SK-N-SH (cell line): Measurements from ENCODE around the gene EN2. TPM values are rescaled to one million over a fixed set of nuclear protein-coding genes. Genes with fewer than 3 reads are reported as not detected.

Experiments used
- CTCF ChIA-PET: fragments of 300-600, 350-600 bp; formaldehyde crosslinking; extraction: SDS; loops from one replicate; lab custom pipeline; 2021; lab: Yijun Ruan, JAX
- POLR2A ChIA-PET: fragments of 350-600 bp; sonication (Branson Sonifier 250); formaldehyde crosslinking; extraction: SDS; loops from one replicate; lab custom pipeline; 2020; ENCODE audit warnings: antibody characterized with exemption, inconsistent platforms; lab: Yijun Ruan, JAX
- DNase-seq: peaks from one replicate; pipeline ENCODE4 v3.0.0; 2012
- H2AFZ ChIP-seq: fragments of 200-600 bp; sonication (generic); 2 replicates; pipeline ENCODE4 v1.8.1; 2016; ENCODE audit warnings: antibody characterized with exemption, mild to moderate bottlenecking, low read depth
- H3F3A ChIP-seq: fragments of 200-600 bp; sonication (generic); replicated peaks from 2 replicates; pipeline ENCODE3; 2016; ENCODE audit warnings: antibody characterized with exemption, mild to moderate bottlenecking; ENCODE audit not compliant: insufficient read depth
- H3K27ac ChIP-seq, 2 experiments: fragments of 200-500 bp in 1 of 2; fragments of 200-600 bp in 1 of 2; sonication (Bioruptor generic) in 1 of 2; sonication (generic), shearing (Covaris generic) in 1 of 2; 2 replicates each; pipeline versions ENCODE4 v1.5.1 to v1.6.1; 2014 to 2016; ENCODE audit warnings: low read depth in 2 of 2, inconsistent platforms in 1 of 2, low read length in 1 of 2, mild to moderate bottlenecking in 1 of 2, mixed read lengths in 1 of 2
- H3K27me3 ChIP-seq: fragments of 200-600 bp; sonication (generic), shearing (Covaris generic); 2 replicates; pipeline ENCODE4 v1.6.1; 2016; ENCODE audit warnings: mixed run types; ENCODE audit not compliant: insufficient read depth
- H3K36me3 ChIP-seq, 2 experiments: fragments of 200-500 bp in 1 of 2; fragments of 200-600 bp in 1 of 2; sonication (Bioruptor generic) in 1 of 2; sonication (generic) in 1 of 2; replicated peaks in 1 of 2; 2 replicates each; pipeline versions ENCODE3 to v1.5.1; 2014 to 2016; ENCODE audit warnings: low read length in 1 of 2, mild to moderate bottlenecking in 1 of 2; ENCODE audit not compliant: insufficient read depth in 2 of 2, control insufficient read depth in 1 of 2
- H3K4me1 ChIP-seq, 2 experiments: fragments of 200-500 bp in 1 of 2; fragments of 200-600 bp in 1 of 2; sonication (Bioruptor generic) in 1 of 2; sonication (generic), shearing (Covaris generic) in 1 of 2; 2 replicates each; pipeline versions ENCODE4 v1.5.1 to v1.6.1; 2014 to 2016; ENCODE audit warnings: low read depth in 1 of 2, low read length in 1 of 2, mixed run types in 1 of 2; ENCODE audit not compliant: insufficient read depth in 2 of 2, control insufficient read depth in 1 of 2
- H3K4me2 ChIP-seq: fragments of 200-600 bp; sonication (generic), shearing (Covaris generic); 2 replicates; pipeline ENCODE4 v1.6.1; 2017; ENCODE audit warnings: mixed run types
- H3K4me3 ChIP-seq, 2 experiments: fragments of 200-500 bp in 1 of 2; fragments of 200-600 bp in 1 of 2; sonication (Bioruptor generic) in 1 of 2; sonication (generic), shearing (Covaris generic) in 1 of 2; 2 replicates each; pipeline versions ENCODE4 v1.5.1 to v1.8.1; 2014 to 2016; ENCODE audit warnings: low read depth in 2 of 2, inconsistent platforms in 1 of 2, low read length in 1 of 2, mild to moderate bottlenecking in 1 of 2, mixed read lengths in 1 of 2, moderate library complexity in 1 of 2
- H3K79me2 ChIP-seq: fragments of 200-600 bp; sonication (generic); 2 replicates; pipeline ENCODE4 v1.8.1; 2017; ENCODE audit warnings: mild to moderate bottlenecking; ENCODE audit not compliant: insufficient read depth
- H3K9ac ChIP-seq: fragments of 200-600 bp; sonication (generic); 2 replicates; pipeline ENCODE4 v1.6.1; 2017; ENCODE audit warnings: mixed run types
- H3K9me2 ChIP-seq: fragments of 200-600 bp; sonication (generic); 2 replicates; pipeline ENCODE4 v1.6.1; 2017; ENCODE audit warnings: mixed run types
- H3K9me3 ChIP-seq: fragments of 200-600 bp; sonication (generic); 2 replicates; pipeline ENCODE4 v1.6.1; 2017; ENCODE audit warnings: mixed run types, mild to moderate bottlenecking, moderate library complexity
- H4K20me1 ChIP-seq: fragments of 200-600 bp; sonication (generic); 2 replicates; pipeline ENCODE4 v1.6.1; 2017; ENCODE audit warnings: mild to moderate bottlenecking, mixed run types; ENCODE audit not compliant: insufficient read depth
- CTCF ChIP-seq: fragments of 200-600 bp; sonication (generic); IDR thresholded peaks from 2 replicates; pipeline ENCODE4 v1.6.1; 2017; ENCODE audit warnings: antibody characterized with exemption, mild to moderate bottlenecking, moderate library complexity
- EZH2phosphoT487 ChIP-seq: fragments of 200-600 bp; sonication (generic); IDR thresholded peaks from 2 replicates; pipeline ENCODE4 v1.6.1; 2017; ENCODE audit warnings: low read depth, mixed run types, mild to moderate bottlenecking, antibody characterized with exemption, moderate library complexity, borderline replicate concordance
- FOXM1 ChIP-seq: IDR thresholded peaks from 2 replicates; pipeline ENCODE4 v1.4.0; 2012; ENCODE audit warnings: low read depth, mild to moderate bottlenecking
- GABPA ChIP-seq: IDR thresholded peaks from 2 replicates; pipeline ENCODE4 v1.4.0; 2012; ENCODE audit warnings: low read depth, mild to moderate bottlenecking
- GATA2 ChIP-seq: sonication (generic); formaldehyde crosslinking; IDR thresholded peaks from 2 replicates; pipeline ENCODE4 v1.5.0; 2020; ENCODE audit warnings: mild to moderate bottlenecking, missing genetic modification reagents
- IRF3 ChIP-seq: fragments of 150-350 bp; IDR thresholded peaks from 2 replicates; pipeline ENCODE4 v1.6.1; 2016; ENCODE audit warnings: mild to moderate bottlenecking, low read depth, low read length
- MAX ChIP-seq: IDR thresholded peaks from 2 replicates; pipeline ENCODE4 v1.4.0; 2012; ENCODE audit warnings: low read depth
- MEF2A ChIP-seq: IDR thresholded peaks from 2 replicates; pipeline ENCODE4 v1.4.0; 2012; ENCODE audit warnings: low read depth, borderline replicate concordance
- MXI1 ChIP-seq: IDR thresholded peaks from 2 replicates; pipeline ENCODE4 v1.6.1; 2012; ENCODE audit warnings: mild to moderate bottlenecking, low read depth, low read length, improper control_type of control experiment
- NRF1 ChIP-seq: IDR thresholded peaks from 2 replicates; pipeline ENCODE4 v1.6.1; 2012; ENCODE audit warnings: low read depth, mild to moderate bottlenecking, low read length
- PBX3 ChIP-seq: IDR thresholded peaks from 2 replicates; pipeline ENCODE4; 2012
- RAD21 ChIP-seq: IDR thresholded peaks from 2 replicates; pipeline ENCODE4 v1.6.1; 2012; ENCODE audit warnings: mild to moderate bottlenecking, low read length
- RCOR1 ChIP-seq: fragments of 150-350 bp; IDR thresholded peaks from 2 replicates; pipeline ENCODE4 v1.6.1; 2017; ENCODE audit warnings: antibody characterized with exemption, low read length
- RFX5 ChIP-seq: IDR thresholded peaks from 2 replicates; pipeline ENCODE4 v1.6.1; 2012; ENCODE audit warnings: mild to moderate bottlenecking, improper control_type of control experiment, low read length
- RXRA ChIP-seq: IDR thresholded peaks from 2 replicates; pipeline ENCODE4 v1.4.0; 2012; ENCODE audit warnings: low read depth, mild to moderate bottlenecking, borderline replicate concordance
- SIN3A ChIP-seq: IDR thresholded peaks from 2 replicates; pipeline ENCODE4 v1.6.1; 2012; ENCODE audit warnings: low read depth, mild to moderate bottlenecking, low read length, moderate library complexity, borderline replicate concordance
- TAF1 ChIP-seq: IDR thresholded peaks from 2 replicates; pipeline ENCODE4 v1.6.1; 2012; ENCODE audit warnings: low read depth, mild to moderate bottlenecking, low read length, moderate library complexity, borderline replicate concordance
- TCF12 ChIP-seq: IDR thresholded peaks from 2 replicates; pipeline ENCODE4 v1.4.0; 2012
- TEAD4 ChIP-seq: IDR thresholded peaks from 2 replicates; pipeline ENCODE4 v1.4.0; 2012; ENCODE audit warnings: mild to moderate bottlenecking, borderline replicate concordance; ENCODE audit not compliant: insufficient read depth
- YY1 ChIP-seq: IDR thresholded peaks from 2 replicates; pipeline ENCODE4 v1.4.0; 2012; ENCODE audit warnings: low read depth, mild to moderate bottlenecking
- ZBTB33 ChIP-seq: IDR thresholded peaks from 2 replicates; pipeline ENCODE4 v1.4.0; 2012; ENCODE audit warnings: low read depth, borderline replicate concordance
- WGBS: methylation state at CpG from one replicate; pipeline ENCODE4 v1.1.6; 2017; ENCODE audit warnings: low lambda C conversion rate; 5-methylcytosine and 5-hydroxymethylcytosine counted together
- polyA plus RNA-seq, 3 experiments: library from polyadenylated mRNA; depleted of rRNA; stranded (reverse); fragments of >200 nt; gene quantifications; 2 replicates each; pipeline ENCODE4 v1.2.3, GENCODE V29; 2012

The EN2 gene
- polyA plus RNA-seq, 1 of the 3 experiments (the other 2 are of a cell fraction) = 0.02 TPM

GRCh38 chr7:155497149-155497901 lies 39.4 kb downstream of the EN2 start:
- TF ChIP-seq PBX3 = no peak
- no peak for TF ChIP-seq GABPA
- TF ChIP-seq, all 33 proteins: peak for 0
- Histone ChIP-seq H2AFZ (no peak overlapping the region), H3K79me2 (no peaks in the 10 kb centered on the region), H3K4me2 (no peak overlapping the region), H3K9me3 (no peaks in the 10 kb centered on the region), H3K9me2 (no peaks in the 10 kb centered on the region), H4K20me1 (no peaks in the 10 kb centered on the region), H3K27ac (no peak overlapping the region), H3F3A (no peaks in the 10 kb centered on the region), H3K4me1 (no peaks in the 10 kb centered on the region), H3K27me3 (peaks cover 81% of the 10 kb centered on the region), H3K36me3 (no peaks in the 10 kb centered on the region), H3K4me3 (no peak overlapping the region), H3K9ac (no peak overlapping the region)
- DNase-seq = no peak
- WGBS = 36% methylated on average over 14 of the region's 26 CpGs
- ChIA-PET CTCF (interaction anchor here (1.0 kb wide), 2 partner anchors 14 to 152 kb away, joined by 3 to 4 read pairs; no protein-coding TSS in a partner anchor), POLR2A (no interaction called here)

GRCh38 chr7:155505422-155505793 lies 47.5 kb downstream of the EN2 start:
- TF ChIP-seq RAD21 = no peak
- TF ChIP-seq ZBTB33 = no peak
- TF ChIP-seq RFX5 = no peak
- TF ChIP-seq IRF3 = no peak
- TF ChIP-seq RCOR1 = no peak
- no peak for TF ChIP-seq YY1
- TF ChIP-seq RXRA = no peak
- no peak for TF ChIP-seq FOXM1
- TF ChIP-seq TEAD4 = no peak
- no peak for TF ChIP-seq MAX
- no peak for TF ChIP-seq GATA2 (CRISPR knock-in tag)
- no peak for TF ChIP-seq NRF1
- no peak for TF ChIP-seq GABPA
- no peak for TF ChIP-seq TAF1
- no peak for TF ChIP-seq MEF2A
- TF ChIP-seq CTCF = no peak
- TF ChIP-seq TCF12 = no peak
- TF ChIP-seq SIN3A = no peak
- no peak for TF ChIP-seq MXI1
- TF ChIP-seq EZH2phosphoT487 = no peak
- WGBS = 2% methylated on average over 3 of the region's 3 CpGs
- H3K27ac ChIP-seq = no peak overlapping the region
- no peaks in the 10 kb centered on the region for H3K36me3 ChIP-seq
- H3K4me1 ChIP-seq = no peaks in the 10 kb centered on the region
- H3K27me3 ChIP-seq = peaks cover 75% of the 10 kb centered on the region
- no peak overlapping the region for H3K9ac ChIP-seq
- no peak overlapping the region for H3K4me2 ChIP-seq
- CTCF ChIA-PET = interaction anchor here (0.8 to 1.6 kb wide), 5 partner anchors 15 to 126 kb away, joined by 3 to 5 read pairs (median 3); no protein-coding TSS in a partner anchor
- no peaks in the 10 kb centered on the region for H4K20me1 ChIP-seq
- no peak overlapping the region for H2AFZ ChIP-seq
- H3K4me3 ChIP-seq = no peak overlapping the region
- H3K9me3 ChIP-seq = no peaks in the 10 kb centered on the region
- H3K79me2 ChIP-seq = no peaks in the 10 kb centered on the region
- POLR2A ChIA-PET = no interaction called here
- H3F3A ChIP-seq = no peaks in the 10 kb centered on the region
- H3K9me2 ChIP-seq = no peaks in the 10 kb centered on the region
- no peak for DNase-seq
